ENCODE results near the gene ATXN7L1. TPM values are rescaled to one million over a fixed set of nuclear protein-coding genes. Genes with fewer than 3 reads are reported as not detected.
A peak's percentile ranks its signal among the peaks of the same experiment; 100 is the strongest.

Gene ATXN7L1
- total RNA-seq, 1 experiment from 2014 or later, result 14.6 TPM

DNA sequence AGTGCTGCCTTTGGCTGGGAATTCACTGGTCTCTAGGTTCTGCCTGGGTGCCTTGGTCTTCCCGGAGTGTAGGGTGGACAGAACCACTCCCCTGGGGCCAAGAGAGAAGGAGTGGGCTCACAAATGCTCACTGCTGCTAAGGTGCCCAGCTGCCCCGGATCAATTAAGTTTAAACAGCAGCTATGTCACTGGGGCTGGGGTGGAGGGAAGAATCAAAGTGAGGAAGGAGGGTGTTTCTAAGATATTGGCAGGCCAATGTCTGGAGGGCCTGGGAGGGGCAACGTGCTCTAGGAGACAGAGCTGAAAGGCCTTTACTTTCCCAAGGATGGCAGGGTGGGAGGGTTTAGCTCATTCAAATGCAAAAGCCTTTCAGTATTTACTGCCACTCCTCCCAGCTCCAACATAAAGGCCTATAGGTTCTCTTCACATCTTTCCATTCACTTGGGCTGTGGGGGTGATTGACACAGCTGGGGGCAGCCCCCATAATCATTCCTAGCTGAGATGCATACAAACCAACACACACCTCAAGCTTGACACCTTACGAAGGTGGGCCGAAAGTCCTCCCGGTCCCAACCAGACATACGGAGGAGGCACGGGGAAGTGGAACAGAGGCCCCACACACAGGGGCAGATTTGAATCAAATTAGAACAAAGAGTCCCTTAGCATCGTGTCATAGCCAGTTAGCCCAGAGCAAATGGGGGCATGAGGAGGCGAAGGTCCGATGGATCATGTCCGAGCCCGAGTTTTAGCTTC is 187.2 kb downstream of the ATXN7L1 start:
- Histone ChIP-seq H3F3A (ENCODE audit: insufficient read depth, low read depth) (no peaks in the 10 kb centered on the region), H3K27me3 (ENCODE audit: insufficient read depth, low read depth) (no peaks in the 10 kb centered on the region), H4K20me1 (ENCODE audit: insufficient read depth) (no peaks in the 10 kb centered on the region), H3K9me2 (ENCODE audit: insufficient read depth) (no peaks in the 10 kb centered on the region), H3K4me3 (no peak overlapping the region), H3K27ac (no peak overlapping the region), H2AFZ (no peak overlapping the region), H3K9me3 (ENCODE audit: insufficient read depth, low read depth) (no peaks in the 10 kb centered on the region), H3K4me1 (replicated peaks; ENCODE audit: insufficient read depth) (peaks cover 4% of the 10 kb centered on the region; the same call in 1 of the 2 replicates), H3K79me2 (ENCODE audit: low read depth) (no peaks in the 10 kb centered on the region), H3K36me3 (ENCODE audit: low read depth) (no peaks in the 10 kb centered on the region), H3K4me2 (no peak overlapping the region)
- CTCF ChIA-PET, result no interaction called here
- intact Hi-C loops (cut with micrococcal nuclease; ENCODE audit: unreplicated experiment), result no loop called here
- TF ChIP-seq, protein P1, sequence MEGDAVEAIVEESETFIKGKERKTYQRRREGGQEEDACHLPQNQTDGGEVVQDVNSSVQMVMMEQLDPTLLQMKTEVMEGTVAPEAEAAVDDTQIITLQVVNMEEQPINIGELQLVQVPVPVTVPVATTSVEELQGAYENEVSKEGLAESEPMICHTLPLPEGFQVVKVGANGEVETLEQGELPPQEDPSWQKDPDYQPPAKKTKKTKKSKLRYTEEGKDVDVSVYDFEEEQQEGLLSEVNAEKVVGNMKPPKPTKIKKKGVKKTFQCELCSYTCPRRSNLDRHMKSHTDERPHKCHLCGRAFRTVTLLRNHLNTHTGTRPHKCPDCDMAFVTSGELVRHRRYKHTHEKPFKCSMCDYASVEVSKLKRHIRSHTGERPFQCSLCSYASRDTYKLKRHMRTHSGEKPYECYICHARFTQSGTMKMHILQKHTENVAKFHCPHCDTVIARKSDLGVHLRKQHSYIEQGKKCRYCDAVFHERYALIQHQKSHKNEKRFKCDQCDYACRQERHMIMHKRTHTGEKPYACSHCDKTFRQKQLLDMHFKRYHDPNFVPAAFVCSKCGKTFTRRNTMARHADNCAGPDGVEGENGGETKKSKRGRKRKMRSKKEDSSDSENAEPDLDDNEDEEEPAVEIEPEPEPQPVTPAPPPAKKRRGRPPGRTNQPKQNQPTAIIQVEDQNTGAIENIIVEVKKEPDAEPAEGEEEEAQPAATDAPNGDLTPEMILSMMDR (conservative IDR thresholded peaks at IDR 0.05), result no peak
- no peak for TF ChIP-seq EZH2 (IDR thresholded peaks at IDR 0.05; ENCODE audit: low read depth)
- DNase-seq, result no peak
- POLR2A ChIA-PET (ENCODE audit: unreplicated experiment), result no interaction called here
- BruUV-seq (replicated peaks), result no TSS peak

DNA sequence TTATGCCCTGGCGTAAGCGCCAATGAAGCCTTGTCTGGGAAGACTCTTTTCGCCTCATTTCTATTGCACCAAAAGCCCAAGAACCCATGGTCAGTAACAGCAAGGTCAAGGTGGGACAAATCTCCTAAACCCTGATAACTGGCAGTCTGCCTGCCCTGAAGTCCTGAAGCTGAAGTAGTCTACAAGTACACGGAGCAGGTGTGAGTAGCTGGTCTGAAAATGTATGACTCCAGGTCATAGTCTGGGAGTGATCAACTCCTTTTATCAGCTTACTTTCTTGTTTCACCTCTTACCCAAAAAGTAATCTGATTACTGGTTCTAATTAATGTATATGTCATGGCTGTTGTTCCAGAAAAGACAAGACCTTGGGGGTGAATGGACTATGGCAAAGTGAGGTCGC is 187.8 kb downstream of the ATXN7L1 start:
- BruUV-seq (replicated peaks), result no TSS peak
- Histone ChIP-seq H3K9me3 (ENCODE audit: insufficient read depth, low read depth) (no peaks in the 10 kb centered on the region), H3K4me2 (no peak overlapping the region), H4K20me1 (ENCODE audit: insufficient read depth) (no peaks in the 10 kb centered on the region), H3F3A (ENCODE audit: insufficient read depth, low read depth) (no peaks in the 10 kb centered on the region), H3K36me3 (ENCODE audit: low read depth) (no peaks in the 10 kb centered on the region), H2AFZ (no peak overlapping the region), H3K4me3 (no peak overlapping the region), H3K9me2 (ENCODE audit: insufficient read depth) (no peaks in the 10 kb centered on the region), H3K4me1 (replicated peaks; ENCODE audit: insufficient read depth) (peaks cover 4% of the 10 kb centered on the region; the same call in 1 of the 2 replicates), H3K27me3 (ENCODE audit: insufficient read depth, low read depth) (no peaks in the 10 kb centered on the region), H3K27ac (no peak overlapping the region), H3K79me2 (ENCODE audit: low read depth) (no peaks in the 10 kb centered on the region)
- no peak for TF ChIP-seq EZH2 (IDR thresholded peaks at IDR 0.05; ENCODE audit: low read depth)
- TF ChIP-seq, protein P1 (conservative IDR thresholded peaks at IDR 0.05), result no peak
- DNase-seq, result no peak
- CTCF ChIA-PET, result no interaction called here
- intact Hi-C loops (cut with micrococcal nuclease; ENCODE audit: unreplicated experiment), result no loop called here
- POLR2A ChIA-PET (ENCODE audit: unreplicated experiment), result no interaction called here

DNA sequence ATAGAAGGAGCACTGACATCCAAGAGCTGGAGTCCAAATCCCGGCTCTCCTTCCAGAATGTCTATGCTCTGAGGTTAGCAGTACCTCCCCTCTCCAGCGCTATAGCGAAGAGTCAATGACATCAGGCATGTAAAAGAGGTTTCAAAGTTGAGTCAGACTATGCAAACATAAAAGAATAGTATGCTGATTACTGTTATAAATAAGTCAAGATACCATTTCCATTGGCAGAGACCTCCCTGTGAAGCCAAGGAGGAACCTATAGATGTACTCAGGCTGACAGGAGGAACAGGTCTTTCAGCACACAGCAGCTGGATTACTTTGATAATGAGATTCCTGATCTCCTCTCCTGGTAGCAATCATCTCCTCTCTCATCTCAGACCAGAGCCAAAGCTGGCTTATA is 191.2 kb downstream of the ATXN7L1 start:
- Histone ChIP-seq H3K4me2 (no peak overlapping the region), H4K20me1 (ENCODE audit: insufficient read depth) (no peaks in the 10 kb centered on the region), H3K27me3 (ENCODE audit: insufficient read depth, low read depth) (no peaks in the 10 kb centered on the region), H3K36me3 (ENCODE audit: low read depth) (no peaks in the 10 kb centered on the region), H3K79me2 (ENCODE audit: low read depth) (no peaks in the 10 kb centered on the region), H2AFZ (no peak overlapping the region), H3F3A (ENCODE audit: insufficient read depth, low read depth) (no peaks in the 10 kb centered on the region), H3K9me2 (ENCODE audit: insufficient read depth) (no peaks in the 10 kb centered on the region), H3K9me3 (ENCODE audit: insufficient read depth, low read depth) (no peaks in the 10 kb centered on the region), H3K27ac (no peak overlapping the region), H3K4me1 (replicated peaks; ENCODE audit: insufficient read depth) (peaks cover 4% of the 10 kb centered on the region; the same call in 1 of the 2 replicates), H3K4me3 (no peak overlapping the region)
- TF ChIP-seq, protein P1 (conservative IDR thresholded peaks at IDR 0.05), result no peak
- TF ChIP-seq EZH2 (IDR thresholded peaks at IDR 0.05; ENCODE audit: low read depth), result no peak
- ChIA-PET CTCF (no interaction called here), POLR2A (ENCODE audit: unreplicated experiment) (interaction anchor here (0.7 kb wide), 1 partner anchor 35 kb away, joined by 4 read pairs; no protein-coding TSS in a partner anchor)
- no TSS peak for BruUV-seq (replicated peaks)
- peak in 1 of 2 experiments; percentile 48 for DNase-seq
- intact Hi-C loops (cut with micrococcal nuclease; ENCODE audit: unreplicated experiment), result no loop called here
